Measurements from ENCODE around the gene DPY19L3.

DNA sequence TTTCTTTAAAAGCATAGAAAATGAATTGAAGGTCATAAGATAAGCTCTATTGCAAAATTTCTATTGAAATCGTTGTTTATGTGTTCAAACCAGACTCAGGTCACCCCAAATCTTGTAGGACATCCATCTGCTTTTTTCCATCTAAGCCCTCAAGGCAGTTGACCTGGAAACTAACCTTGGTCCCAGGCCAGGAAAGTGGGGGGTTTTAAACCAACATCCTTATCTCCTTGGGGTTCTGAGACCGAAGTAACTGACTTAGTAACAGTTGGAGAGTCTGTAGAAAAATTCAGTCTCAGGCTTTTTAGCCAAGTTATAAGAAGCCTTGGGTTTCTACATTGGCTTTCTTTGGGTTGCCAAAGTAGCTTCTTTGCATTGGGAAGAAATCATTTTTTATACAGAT is 36.8 kb upstream of the DPY19L3 start:
- TF ChIP-seq ELF1 (IDR thresholded peaks at IDR 0.05) (no peak), TCF12 (IDR thresholded peaks at IDR 0.05) (no peak), POLR2AphosphoS5 (IDR thresholded peaks at IDR 0.05; ENCODE audit: low read depth, low read length) (no peak), GABPA (IDR thresholded peaks at IDR 0.05; ENCODE audit: low read depth) (no peak)
- TF ChIP-seq, protein P1, sequence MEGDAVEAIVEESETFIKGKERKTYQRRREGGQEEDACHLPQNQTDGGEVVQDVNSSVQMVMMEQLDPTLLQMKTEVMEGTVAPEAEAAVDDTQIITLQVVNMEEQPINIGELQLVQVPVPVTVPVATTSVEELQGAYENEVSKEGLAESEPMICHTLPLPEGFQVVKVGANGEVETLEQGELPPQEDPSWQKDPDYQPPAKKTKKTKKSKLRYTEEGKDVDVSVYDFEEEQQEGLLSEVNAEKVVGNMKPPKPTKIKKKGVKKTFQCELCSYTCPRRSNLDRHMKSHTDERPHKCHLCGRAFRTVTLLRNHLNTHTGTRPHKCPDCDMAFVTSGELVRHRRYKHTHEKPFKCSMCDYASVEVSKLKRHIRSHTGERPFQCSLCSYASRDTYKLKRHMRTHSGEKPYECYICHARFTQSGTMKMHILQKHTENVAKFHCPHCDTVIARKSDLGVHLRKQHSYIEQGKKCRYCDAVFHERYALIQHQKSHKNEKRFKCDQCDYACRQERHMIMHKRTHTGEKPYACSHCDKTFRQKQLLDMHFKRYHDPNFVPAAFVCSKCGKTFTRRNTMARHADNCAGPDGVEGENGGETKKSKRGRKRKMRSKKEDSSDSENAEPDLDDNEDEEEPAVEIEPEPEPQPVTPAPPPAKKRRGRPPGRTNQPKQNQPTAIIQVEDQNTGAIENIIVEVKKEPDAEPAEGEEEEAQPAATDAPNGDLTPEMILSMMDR (IDR thresholded peaks at IDR 0.05), result no peak

Measured in SK-N-SH (cell line).